Activated CD8-positive, alpha-beta memory T cell treated with anti-CD3 and anti-CD28 coated beads, Interleukin-2, amount 50 U/mL, for 1 hour (primary cell): Measurements from ENCODE around the gene PPP1R37.

ENCODE experiments used
- DNase-seq: peaks from one replicate; pipeline ENCODE4 v3.0.0-alpha.2; 2020; ENCODE audit errors: extremely low read depth

Gene PPP1R37

DNA sequence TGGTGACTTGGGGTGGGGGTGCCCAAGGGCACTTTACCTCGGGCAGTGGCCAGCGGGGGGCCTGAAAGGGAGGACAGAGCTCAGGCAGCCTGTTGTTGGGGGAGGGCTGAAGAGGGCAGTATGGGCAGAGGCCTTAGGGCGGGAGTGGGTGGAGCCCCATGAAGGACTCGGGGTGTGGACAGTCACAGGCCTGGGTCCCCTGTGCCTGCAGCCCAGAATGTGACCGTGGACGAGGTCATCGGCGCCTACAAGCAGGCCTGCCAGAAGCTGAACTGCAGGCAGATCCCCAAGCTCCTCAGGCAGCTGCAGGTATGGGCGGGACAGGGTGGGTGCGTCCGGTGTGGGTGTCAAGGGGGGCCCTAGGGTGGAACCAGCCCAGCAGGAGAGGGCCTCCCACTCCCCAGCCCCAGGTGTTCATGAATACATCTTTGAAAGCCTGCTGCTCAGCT, 45.3 kb downstream of the PPP1R37 start:
- DNase-seq, result no peak

DNA sequence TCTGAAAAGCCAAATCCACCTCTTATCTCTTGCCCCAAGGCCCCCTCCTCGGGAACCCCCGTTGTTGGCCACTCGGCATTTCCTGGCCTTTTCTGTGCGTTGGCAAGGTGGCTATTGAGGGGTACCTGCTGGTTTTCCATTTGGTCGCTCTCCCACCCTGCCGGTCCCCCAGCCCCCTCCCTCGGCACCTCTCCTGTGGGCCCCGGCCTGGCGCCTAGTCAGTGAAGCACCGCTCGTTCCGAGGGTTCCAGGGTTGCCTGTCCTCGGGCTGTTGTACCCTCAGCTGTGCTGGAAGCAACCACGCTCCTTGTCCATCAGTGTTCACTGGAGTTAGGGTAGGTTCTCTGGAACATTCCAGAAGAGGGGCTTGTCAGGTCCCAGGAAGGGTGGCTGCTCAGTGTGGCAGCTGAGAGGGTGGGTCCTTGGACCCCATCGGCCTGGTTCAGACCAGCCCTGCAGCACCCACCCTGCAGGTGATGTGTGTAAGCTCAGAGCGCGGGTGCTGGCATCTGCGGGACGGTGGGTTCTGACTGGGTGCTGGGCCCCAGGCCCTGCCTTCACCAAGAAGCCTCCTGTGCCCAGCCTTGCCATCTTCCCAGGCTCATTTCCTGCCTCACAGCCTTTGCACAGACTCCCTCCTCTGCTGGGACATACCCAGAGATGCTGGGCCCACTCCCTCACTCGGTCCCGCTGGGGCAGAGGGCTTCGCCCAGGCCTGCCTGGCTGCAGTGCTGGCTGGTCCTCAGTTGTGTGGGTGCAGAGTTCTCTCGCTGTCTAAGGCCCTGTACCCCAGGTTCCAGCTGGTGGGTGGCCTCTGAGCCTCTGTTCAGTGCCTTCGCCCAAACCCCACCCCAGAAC, 46.5 kb downstream of the PPP1R37 start:
- DNase-seq, result no peak

DNA sequence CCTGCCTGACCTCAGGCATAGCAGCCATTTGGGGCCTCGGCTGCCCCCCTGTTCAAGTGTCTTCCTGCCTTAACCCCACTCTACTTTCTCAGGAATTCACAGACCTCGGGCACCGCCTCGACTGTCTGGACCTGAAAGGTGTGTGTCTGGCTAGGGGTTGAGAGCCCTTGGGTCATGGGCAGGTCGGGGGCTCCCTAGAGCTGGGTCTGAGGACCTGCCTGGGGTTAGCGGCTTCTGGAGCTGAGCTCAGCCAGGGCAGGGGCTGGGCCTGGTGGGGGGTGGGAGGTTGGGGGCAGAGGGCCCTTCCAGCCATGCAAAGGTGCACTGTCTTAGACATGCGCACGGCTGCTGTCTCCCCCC, 47.1 kb downstream of the PPP1R37 start:
- DNase-seq, result no peak

DNA sequence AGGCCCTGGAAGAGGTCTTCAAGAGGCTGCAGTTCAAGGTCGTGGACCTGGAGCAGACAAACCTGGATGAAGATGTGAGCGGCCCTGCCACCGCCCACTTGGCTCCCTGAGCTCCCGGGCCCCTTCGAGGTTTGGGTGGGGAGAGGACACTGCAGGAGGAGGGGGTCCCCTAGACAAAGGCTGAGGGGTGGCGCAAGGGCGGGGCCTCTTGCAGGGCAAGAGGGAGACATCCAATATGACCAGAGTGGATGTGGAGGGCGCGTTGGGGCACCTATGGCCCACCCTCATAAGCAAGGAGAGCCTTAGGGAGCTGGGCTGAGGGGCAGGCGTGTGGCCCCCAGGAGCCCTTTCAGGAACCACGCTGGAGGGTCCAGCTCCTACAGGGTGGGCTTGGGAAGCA, 47.6 kb downstream of the PPP1R37 start:
- no peak for DNase-seq

DNA sequence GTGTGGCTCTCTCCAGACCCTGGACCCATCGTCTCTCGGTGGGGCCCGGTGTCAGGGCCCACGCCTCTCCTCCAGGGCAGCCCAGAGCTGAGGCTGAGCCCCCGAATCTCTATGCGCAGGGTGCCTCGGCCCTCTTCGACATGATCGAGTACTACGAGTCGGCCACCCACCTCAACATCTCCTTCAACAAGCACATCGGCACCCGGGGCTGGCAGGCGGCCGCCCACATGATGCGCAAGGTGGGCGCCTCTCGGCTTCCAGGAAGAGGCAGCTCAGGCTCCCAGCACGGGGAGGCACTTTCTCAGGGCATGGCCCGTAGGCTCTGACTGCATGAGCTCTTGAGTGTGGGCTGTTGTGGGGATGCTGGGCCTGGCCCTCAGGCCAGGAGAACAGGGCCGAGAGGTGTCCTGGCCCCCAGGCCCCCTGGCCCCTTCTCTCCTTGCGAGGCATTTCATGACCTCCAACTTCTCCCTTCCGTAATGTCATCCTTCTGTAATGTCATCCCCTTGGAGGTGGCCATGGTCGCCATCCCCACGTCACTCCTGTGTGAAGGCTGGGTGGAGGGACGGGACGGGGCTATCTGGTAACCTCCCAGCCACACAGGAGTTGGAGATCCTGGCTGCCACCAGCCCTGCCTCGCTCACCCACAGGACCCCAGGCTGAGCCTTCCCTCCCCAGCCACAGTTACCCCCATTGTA, 48.4 kb downstream of the PPP1R37 start:
- no peak for DNase-seq

DNA sequence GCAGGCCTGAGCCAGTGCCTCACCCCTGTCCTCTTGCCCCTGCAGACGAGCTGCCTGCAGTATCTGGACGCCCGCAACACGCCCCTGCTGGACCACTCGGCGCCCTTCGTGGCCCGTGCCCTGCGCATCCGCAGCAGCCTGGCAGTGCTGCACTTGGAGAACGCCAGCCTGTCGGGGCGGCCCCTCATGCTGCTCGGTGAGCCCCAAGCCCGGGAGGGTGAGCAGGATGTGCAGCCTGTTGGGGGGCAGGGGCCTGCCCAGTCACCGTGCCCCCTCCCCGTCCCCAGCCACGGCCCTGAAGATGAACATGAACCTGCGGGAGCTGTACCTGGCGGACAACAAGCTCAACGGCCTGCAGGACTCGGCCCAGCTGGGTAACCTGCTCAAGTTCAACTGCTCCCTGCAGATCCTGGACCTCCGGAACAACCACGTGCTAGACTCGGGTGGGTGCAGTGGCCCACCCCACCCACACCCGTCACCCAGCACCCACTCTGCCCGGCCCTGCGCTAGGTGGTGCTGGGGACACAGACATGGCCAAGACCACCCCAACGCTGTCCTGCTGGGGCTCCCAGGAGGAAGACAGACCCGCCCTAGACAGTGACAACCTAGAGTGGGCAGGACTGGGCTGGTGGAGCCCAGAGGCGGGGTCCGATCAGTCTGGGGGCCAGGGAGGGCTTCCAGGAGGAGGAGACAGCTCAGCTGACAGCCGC, 49.2 kb downstream of the PPP1R37 start:
- DNase-seq, result no peak

DNA sequence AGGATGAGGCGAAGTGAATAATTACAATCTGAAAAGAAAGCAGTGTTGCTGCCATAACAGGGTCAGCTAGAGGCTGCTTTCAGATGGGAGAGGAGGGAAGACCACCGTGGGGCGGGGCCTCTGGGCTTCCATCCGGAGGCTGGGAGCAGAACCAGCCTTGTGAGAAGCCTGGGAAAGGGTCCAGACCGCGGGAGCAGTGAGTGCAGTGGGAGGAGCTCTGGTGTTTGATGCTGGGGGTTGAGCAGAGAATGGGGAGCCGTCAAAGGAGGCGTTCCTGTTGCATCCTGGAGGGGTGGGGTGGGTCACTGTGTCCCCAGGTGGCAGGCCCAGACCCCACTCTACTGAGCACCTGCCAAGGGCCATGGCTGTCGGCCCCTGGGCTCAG, 49.7 kb downstream of the PPP1R37 start:
- DNase-seq, result no peak

DNA sequence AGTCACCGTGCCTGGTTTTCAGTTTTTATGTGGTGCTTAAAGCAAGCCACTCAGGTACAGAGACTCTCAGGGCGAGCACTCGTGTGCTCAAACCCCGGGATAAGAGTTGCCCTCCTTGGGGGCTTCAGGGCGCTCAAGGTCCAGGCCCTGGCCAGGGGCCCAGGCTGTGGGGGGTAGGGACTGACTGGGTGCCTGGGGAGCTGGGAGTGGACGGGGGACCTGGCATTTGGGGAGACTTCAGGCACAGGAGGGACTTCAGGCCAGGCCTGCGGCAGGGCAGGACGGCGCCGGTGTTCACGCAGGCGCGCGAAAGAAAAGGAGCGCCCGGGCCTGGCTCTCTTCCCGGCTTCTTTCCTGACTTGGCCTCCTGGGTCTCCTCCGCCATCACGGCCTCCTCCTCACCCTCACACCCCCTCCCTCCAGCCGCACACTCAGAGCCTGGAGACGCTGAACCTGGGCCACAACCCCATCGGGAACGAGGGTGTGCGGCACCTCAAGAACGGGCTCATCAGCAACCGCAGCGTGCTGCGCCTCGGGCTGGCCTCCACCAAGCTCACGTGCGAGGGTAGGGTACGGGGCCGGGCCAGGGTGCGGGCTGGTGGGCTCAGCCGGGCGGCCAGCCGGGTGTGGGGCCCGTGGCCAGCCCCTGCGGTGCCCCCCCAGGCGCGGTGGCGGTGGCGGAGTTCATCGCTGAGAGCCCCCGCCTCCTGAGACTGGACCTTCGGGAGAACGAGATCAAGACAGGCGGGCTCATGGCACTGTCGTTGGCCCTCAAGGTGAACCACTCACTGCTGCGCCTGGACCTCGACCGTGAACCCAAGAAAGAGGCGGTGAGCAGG, 51.7 kb downstream of the PPP1R37 start:
- DNase-seq, result no peak

DNA sequence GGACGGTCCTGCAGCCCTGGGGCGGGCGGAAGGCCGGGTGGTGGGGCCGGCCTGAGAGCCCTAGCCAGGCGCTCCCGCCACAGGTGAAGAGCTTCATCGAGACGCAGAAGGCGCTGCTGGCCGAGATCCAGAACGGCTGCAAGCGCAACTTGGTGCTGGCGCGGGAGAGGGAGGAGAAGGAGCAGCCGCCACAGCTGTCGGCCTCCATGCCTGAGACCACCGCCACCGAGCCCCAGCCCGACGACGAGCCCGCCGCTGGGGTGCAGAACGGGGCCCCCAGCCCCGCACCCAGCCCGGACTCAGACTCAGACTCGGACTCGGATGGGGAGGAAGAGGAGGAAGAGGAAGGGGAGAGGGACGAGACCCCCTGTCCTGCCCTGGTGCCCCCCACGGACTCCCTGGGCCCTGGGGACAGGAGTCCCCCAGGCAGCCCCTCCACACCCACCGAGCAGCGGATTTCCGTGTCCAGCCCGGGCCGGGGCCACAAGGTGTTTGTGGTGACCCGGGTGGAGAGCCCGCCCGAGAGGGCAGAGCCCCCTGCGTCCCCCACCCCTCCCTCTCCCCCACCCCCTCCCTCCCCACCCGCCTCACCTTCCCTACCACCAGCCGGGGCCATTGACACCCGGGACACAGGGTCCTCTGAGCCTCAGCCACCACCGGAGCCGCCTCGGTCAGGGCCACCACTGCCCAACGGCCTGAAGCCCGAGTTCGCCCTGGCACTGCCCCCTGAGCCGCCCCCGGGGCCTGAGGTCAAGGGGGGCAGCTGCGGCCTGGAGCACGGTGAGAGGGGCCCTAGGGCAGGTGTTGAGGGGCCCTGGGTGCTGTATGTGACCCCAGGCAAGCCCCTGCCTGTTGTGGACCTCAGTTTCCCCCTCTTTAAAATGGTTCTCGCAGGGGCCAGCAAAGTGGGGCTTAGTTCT, 52.6 kb downstream of the PPP1R37 start:
- no peak for DNase-seq

DNA sequence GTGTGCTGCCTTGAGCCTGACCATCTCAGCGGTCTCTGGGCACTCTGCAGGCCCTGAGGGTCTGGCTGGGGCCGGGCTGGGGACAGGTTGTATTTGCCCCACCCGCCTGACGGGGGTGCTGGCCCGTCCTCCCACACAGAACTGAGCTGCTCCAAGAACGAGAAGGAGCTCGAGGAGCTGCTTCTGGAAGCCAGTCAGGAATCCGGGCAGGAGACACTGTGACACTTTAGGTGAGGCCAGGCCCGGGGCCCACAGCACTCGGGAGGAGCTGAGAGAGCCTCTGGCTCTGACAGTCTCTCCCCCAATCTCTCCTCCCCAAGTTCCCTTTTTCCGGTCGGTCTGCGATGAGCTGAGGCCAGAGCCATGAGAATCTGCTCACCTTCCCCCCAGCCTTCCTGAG, 53.3 kb downstream of the PPP1R37 start:
- no peak for DNase-seq

DNA sequence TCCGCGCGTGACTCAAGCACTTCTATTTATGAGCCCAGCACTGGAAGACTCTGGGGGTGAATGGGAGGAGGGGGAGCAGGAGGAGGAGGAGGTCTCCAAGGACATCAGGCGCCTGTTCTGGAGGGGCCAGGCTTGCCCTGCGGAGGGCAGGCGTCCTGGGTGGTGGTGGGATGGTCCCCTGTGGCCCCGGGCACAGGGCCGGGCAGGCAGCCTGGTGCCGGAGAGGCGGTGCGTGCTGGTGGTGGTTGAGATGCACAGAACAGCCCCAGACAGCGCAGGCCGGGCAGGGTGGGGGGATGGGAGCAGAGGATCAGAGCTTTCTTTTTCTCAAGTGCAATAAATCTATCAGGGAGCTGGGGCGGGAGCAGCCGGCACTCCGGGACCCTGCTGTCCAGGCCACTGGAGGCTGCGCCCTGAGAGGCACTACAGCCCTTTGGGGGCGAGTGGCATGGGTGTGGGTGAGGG, 53.8 kb downstream of the PPP1R37 start:
- DNase-seq, result no peak

DNA sequence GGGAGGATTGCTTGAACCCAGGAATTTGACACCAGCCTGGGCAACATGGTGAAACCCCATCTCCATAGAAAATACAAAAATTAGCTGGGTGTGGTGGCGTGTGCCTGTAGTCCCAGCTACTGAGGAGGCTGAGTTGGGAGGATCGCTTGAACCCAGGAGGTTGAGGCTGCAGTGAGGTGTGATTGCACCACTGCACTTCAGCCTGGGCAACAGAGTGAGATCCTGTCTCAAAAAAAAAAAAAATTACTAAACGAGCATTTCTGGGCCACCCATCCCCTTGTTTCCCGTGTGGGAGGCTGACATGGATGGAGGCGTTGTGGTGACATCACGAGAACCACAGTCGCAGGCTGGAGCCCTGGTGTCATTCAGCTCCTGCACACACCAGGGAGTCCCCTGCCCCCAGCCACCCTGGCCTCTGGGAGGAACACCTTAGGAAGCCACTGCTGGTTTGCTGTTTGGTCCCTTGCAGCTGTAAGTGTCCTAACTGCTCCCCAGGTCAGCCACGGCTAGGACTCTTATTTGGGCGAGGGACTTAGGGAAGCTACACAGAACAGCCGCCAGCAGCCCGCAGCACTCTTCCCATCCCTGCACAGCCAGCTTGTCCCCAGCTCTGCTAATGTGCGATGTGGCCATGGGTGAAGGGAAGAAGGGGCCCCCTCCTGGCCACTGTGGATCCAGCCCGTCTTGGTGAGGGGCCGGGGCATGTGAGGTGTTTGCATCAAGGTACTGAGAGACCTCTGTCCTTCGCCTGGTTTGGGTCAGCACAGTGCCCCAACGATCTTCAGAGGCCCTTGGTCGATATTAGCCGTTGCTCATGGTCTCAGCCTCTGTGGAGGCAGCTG, 55.1 kb downstream of the PPP1R37 start:
- DNase-seq, result no peak

DNA sequence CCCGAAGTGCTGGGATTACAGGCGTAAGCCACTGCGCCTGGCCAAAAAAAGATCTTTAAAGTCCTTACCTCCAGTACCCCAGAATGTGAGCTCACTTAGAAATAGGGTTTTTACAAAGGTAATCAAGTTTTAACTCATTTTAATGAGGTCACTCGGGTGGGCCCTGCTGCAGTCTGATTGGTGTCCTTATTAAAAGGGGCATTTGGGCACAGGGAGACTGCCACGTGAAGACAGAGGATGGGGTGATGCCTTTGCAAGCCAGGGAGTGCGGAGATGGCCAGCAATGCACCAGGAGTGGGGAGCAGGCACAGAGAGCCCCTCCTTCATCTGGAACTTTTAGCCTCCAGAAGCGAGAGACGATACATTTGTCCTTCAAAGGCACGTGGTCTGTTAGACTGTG, 56.1 kb downstream of the PPP1R37 start:
- no peak for DNase-seq

DNA sequence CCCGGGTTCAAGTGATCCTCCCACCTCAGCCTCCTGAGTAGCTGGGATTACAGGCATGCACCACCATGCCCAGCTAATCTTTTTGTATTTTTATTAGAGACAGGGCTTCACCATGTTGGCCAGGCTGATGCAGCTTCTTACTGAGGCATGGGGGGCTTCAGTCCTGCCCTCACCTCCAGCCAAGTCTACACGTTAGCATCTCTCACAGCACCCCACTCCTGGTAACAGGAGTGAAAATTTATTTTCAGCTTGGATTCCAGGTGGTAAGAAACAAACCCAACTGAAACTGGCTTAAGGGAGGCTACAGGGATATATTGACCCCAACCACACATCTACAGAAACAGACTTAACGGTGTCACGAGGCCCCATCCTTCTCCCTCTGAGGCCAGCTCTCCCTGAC, 57.2 kb downstream of the PPP1R37 start:
- DNase-seq, result no peak

DNA sequence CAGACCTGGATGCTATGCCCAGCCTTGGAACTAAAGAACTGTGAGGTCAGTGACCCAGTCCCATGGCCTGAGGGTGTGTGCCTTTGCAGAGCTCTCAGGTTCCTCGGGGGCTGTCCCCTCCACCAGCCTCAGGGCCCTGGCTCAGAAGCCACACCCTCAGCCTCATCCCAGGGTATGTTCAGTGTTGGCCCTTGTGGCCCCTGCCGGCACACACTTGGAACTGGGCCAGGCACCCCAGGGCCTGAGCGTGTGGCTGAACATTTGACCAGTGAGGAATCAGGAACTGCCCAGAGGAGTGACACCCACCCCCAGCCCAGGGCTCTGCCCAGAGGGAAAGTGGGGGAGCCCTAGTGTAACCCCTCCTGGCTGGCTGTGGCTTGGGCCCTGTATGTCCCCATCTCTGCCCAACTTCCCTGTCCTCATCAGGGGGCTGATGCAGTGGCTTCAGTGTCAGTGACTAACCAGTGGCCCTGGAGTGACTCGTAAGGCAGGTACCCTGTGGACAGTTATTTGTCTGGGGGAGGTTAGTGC, 57.8 kb downstream of the PPP1R37 start:
- no peak for DNase-seq

DNA sequence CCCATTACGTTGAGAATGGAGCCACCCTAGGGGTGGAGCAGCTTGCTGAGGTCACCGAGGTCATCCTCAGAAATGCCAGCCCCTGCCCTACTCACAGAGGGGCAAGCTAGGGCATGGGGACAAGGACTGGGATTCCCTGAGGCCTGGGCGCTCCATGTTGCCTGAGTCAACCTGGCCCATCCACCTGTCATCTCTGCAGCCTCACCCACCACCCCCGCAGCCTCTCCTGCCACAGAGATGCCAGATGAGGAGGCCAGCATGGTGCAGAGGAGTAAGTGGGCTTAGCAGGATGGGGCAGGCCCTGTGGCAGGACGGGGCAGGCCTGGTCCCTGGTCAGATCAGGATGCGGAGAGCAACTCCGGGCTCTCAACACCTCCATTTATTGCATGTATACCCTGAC, 58.3 kb downstream of the PPP1R37 start:
- no peak for DNase-seq

DNA sequence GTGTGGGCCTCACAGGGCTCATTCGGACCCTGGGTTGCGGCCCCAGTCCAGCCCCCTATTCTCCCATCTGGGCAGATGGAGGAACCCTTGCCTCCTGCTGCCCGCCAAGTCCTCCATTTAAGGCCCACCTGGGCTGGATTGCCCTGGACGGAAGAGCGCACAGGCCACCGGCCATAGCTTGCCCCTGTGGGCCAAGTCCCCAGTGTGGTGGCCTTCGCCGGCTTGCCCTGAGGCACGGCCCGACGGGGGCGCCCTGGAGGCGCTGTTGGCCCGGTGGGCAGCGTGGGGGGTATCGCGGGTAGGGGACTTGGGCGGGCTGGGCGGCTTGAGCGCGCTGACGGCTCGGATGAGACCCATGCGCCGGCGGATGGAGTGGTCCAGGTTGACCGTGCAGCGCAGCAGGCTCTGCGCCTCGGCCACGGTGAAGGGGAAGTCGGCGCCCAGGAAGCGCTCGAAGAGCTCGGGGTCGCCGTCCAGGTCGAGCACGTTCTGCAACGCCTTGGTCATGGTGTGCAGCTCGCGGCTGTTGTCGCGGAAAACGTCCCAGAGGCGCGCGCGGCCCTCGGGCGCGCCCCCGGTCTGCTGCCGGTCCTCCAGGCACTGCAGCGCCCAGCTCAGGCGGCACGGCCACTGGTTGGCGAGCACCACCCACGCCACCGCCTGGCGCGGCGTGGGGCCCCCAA, 59.0 kb downstream of the PPP1R37 start:
- no peak for DNase-seq

DNA sequence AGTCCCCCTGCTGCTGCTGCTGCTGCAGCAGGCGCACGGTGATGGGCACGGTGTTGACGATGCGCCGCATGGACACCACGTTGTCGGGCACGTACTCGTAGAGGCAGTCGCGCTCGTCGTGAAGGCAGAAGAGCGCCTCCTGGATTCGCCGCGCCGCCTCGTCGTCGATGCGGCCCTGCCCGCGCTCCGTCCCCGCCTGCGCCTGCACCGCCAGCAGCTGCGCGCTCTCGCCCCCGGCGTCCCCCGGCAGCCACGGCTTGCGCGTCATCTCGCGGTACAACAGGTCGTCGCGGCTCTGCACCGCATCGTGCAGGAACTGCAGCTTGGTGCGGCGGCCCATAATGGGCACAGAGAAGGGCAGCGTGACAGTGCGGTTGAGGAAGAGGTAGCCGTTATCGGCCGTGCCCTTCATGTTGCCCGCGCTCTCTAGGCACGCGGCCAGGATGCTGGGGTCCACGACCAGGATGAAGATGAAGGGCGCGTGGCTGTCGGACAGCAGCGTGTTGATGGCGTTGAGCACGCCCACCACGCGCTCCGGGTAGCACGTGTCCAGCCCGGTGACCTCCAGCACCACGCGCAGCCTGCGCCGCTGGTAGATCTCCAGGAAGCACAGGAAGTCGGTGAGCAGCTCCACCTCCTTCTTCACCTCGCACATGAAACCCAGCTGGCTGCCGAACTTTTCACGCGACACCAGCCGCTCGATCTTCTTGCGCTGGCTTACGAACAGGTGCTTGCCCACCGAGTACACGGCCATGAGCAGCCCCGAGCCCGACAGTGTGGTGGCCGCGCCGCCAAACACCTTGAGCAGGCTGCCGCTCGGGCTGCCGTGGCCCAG, 59.7 kb downstream of the PPP1R37 start:
- DNase-seq, result no peak
